Calu3 (cell line): Measurements from ENCODE around the gene TLK1. TPM values are rescaled to one million over a fixed set of nuclear protein-coding genes. Genes with fewer than 3 reads are reported as not detected.
"Not testable (repeated sequence)": the region's sequence is repeated elsewhere in the genome, so short reads cannot be mapped to it uniquely, and the experiment has no call there.

ENCODE experiments used
- BruUV-seq: library from RNA; stranded (reverse); fragments of 400-500 nt; replicated peaks from 2 replicates; lab custom pipeline; 2021; lab: Mats Ljungman, UMichigan
- CTCF ChIA-PET: fragments of 300-600 bp; sonication (Branson Sonifier 250); formaldehyde crosslinking; loops from one replicate; lab custom pipeline; 2022; ENCODE audit warnings: antibody characterized with exemption; lab: Charles Lee
- DNase-seq: peaks from one replicate; pipeline ENCODE4 v3.0.0; 2022
- H3K27ac Mint-ChIP-seq: one replicate; pipeline ENCODE4 v1.8.0; 2022; ENCODE audit warnings: mixed read lengths; ENCODE audit not compliant: unreplicated experiment
- H3K27me3 Mint-ChIP-seq: one replicate; pipeline ENCODE4 v1.8.0; 2022; ENCODE audit warnings: mixed read lengths; ENCODE audit not compliant: unreplicated experiment
- H3K36me3 Mint-ChIP-seq: one replicate; pipeline ENCODE4 v1.8.0; 2022; ENCODE audit warnings: mild to moderate bottlenecking, moderate library complexity, mixed read lengths; ENCODE audit not compliant: insufficient read depth, unreplicated experiment
- H3K4me1 Mint-ChIP-seq: one replicate; pipeline ENCODE4 v1.8.0; 2022; ENCODE audit warnings: mild to moderate bottlenecking, low read depth, mixed read lengths; ENCODE audit not compliant: unreplicated experiment
- H3K4me3 Mint-ChIP-seq: one replicate; pipeline ENCODE4 v1.8.0; 2022; ENCODE audit warnings: mild to moderate bottlenecking, low read depth, moderate library complexity, mixed read lengths; ENCODE audit not compliant: unreplicated experiment
- H3K9me3 Mint-ChIP-seq: one replicate; pipeline ENCODE4 v1.8.0; 2022; ENCODE audit warnings: low read depth, mixed read lengths; ENCODE audit not compliant: unreplicated experiment
- CTCF ChIP-seq: fragments of 200-600 bp; IDR thresholded peaks from one replicate; pipeline ENCODE4 v1.8.0; 2022; ENCODE audit warnings: antibody characterized with exemption; ENCODE audit not compliant: unreplicated experiment
- intact Hi-C: fragments of 100-400 bp; cut with micrococcal nuclease; formaldehyde crosslinking; loops from one replicate; pipeline ENCODE4 v1.10.0; 2022; ENCODE audit not compliant: unreplicated experiment
- total RNA-seq: library from RNA; stranded (reverse); gene quantifications from 2 replicates; pipeline ENCODE4 v1.2.3, GENCODE V29; 2022

The TLK1 gene
- total RNA-seq, 1 experiment from 2014 or later: 64.7 TPM

GRCh38 chr2:171165967-171166327, 5.3 kb upstream of the TLK1 start:
- no peaks in the 10 kb centered on the region for H3K9me3 Mint-ChIP-seq
- H3K27ac Mint-ChIP-seq: no peak overlapping the region
- CTCF ChIA-PET: no interaction called here
- no peak for TF ChIP-seq CTCF
- no peaks in the 10 kb centered on the region for H3K27me3 Mint-ChIP-seq
- DNase-seq: no peak
- H3K4me3 Mint-ChIP-seq: no peak overlapping the region
- peaks cover 7% of the 10 kb centered on the region for H3K4me1 Mint-ChIP-seq
- H3K36me3 Mint-ChIP-seq: peaks cover 9% of the 10 kb centered on the region
- BruUV-seq: no TSS peak
- intact Hi-C loops: no loop called here

GRCh38 chr2:171163261-171163660, 2.6 kb upstream of the TLK1 start:
- no peak for TF ChIP-seq CTCF
- peaks cover 7% of the 10 kb centered on the region for H3K4me1 Mint-ChIP-seq
- intact Hi-C loops: no loop called here
- H3K36me3 Mint-ChIP-seq: peaks cover 35% of the 10 kb centered on the region
- H3K27ac Mint-ChIP-seq: no peak overlapping the region
- no peak overlapping the region for H3K4me3 Mint-ChIP-seq
- no peaks in the 10 kb centered on the region for H3K27me3 Mint-ChIP-seq
- BruUV-seq: no TSS peak
- no peaks in the 10 kb centered on the region for H3K9me3 Mint-ChIP-seq
- no peak for DNase-seq
- CTCF ChIA-PET: no interaction called here

- H3K27ac Mint-ChIP-seq, CTCF ChIA-PET, H3K27me3 Mint-ChIP-seq, DNase-seq, H3K4me3 Mint-ChIP-seq, H3K4me1 Mint-ChIP-seq, intact Hi-C loops, H3K9me3 Mint-ChIP-seq, BruUV-seq: not testable (repeated sequence)
- peaks cover 37% of the 10 kb centered on the region for H3K36me3 Mint-ChIP-seq
These were observed 2.0 kb upstream of the TLK1 start for GRCh38 chr2:171162522-171163197.

- intact Hi-C loops: no loop called here
- CTCF ChIA-PET: interaction anchor here (0.6 to 1.1 kb wide), 2 partner anchors 15 to 255 kb away, joined by 3 to 4 read pairs; no protein-coding TSS in a partner anchor
- peaks cover 37% of the 10 kb centered on the region for H3K36me3 Mint-ChIP-seq
- no peaks in the 10 kb centered on the region for H3K9me3 Mint-ChIP-seq
- H3K4me3 Mint-ChIP-seq: peak overlapping the region; percentile 74
- no TSS peak for BruUV-seq
- H3K27ac Mint-ChIP-seq: peak overlapping the region; percentile 63
- H3K27me3 Mint-ChIP-seq: no peaks in the 10 kb centered on the region
- H3K4me1 Mint-ChIP-seq: peaks cover 11% of the 10 kb centered on the region
- TF ChIP-seq CTCF: no peak
- DNase-seq: peak; percentile 68
These were observed 455 bp upstream of the TLK1 start for GRCh38 chr2:171160956-171161740.
